Natural killer cell (primary cell): ENCODE data around the gene KRT7. TPM values are rescaled to one million over a fixed set of nuclear protein-coding genes. Genes with fewer than 3 reads are reported as not detected.

Source experiments
- ATAC-seq, 3 donors: fragments of 150-1000 bp in 2 of 3; fragments of 200-7000 bp in 1 of 3; cut with Tn5 transposase; 1 replicate in 1 of 3; 2 replicates in 2 of 3; pipeline ENCODE4 v1.10.0; 2021; ENCODE audit warnings: mild to moderate bottlenecking in 2 of 3, moderate library complexity in 2 of 3
- DNase-seq, 2 donors: peaks; one replicate each; pipeline versions ENCODE4 v3.0.0 to v3.0.0-alpha.2; 2013 to 2021; ENCODE audit warnings: mixed read lengths in 1 of 2
- H3K27ac ChIP-seq: one replicate; pipeline ENCODE4 v1.5.1; 2013; ENCODE audit warnings: mild to moderate bottlenecking, low read length
- H3K27me3 ChIP-seq: one replicate; pipeline ENCODE4 v1.6.1; 2013; ENCODE audit warnings: low read length; ENCODE audit not compliant: control insufficient read depth, insufficient read depth
- H3K36me3 ChIP-seq: one replicate; pipeline ENCODE4 v1.6.1; 2013; ENCODE audit warnings: low read length; ENCODE audit not compliant: control insufficient read depth, insufficient read depth
- H3K4me1 ChIP-seq: one replicate; pipeline ENCODE4 v1.6.1; 2013; ENCODE audit warnings: low read length; ENCODE audit not compliant: control insufficient read depth, insufficient read depth
- H3K4me3 ChIP-seq: one replicate; pipeline ENCODE4 v1.5.1; 2013; ENCODE audit warnings: low read length
- H3K9me3 ChIP-seq: one replicate; pipeline ENCODE4 v1.6.1; 2013; ENCODE audit warnings: low read length; ENCODE audit not compliant: control insufficient read depth, insufficient read depth
- H3K27ac Mint-ChIP-seq, 2 donors: one replicate each; pipeline ENCODE4 v1.8.0; 2022; ENCODE audit warnings: mild to moderate bottlenecking in 2 of 2, mixed read lengths in 2 of 2, moderate library complexity in 1 of 2
- H3K27me3 Mint-ChIP-seq, 2 donors: one replicate each; pipeline ENCODE4 v1.8.0; 2022; ENCODE audit warnings: low read depth in 2 of 2, mixed read lengths in 2 of 2
- H3K36me3 Mint-ChIP-seq: one replicate; pipeline ENCODE4 v1.8.0; 2022; ENCODE audit warnings: mixed read lengths
- H3K4me1 Mint-ChIP-seq, 2 donors: one replicate each; pipeline ENCODE4 v1.8.0; 2022; ENCODE audit warnings: mixed read lengths in 2 of 2
- H3K4me3 Mint-ChIP-seq: one replicate; pipeline ENCODE4 v1.8.0; 2022; ENCODE audit warnings: mild to moderate bottlenecking, moderate library complexity, mixed read lengths
- H3K9me3 Mint-ChIP-seq, 2 donors: one replicate each; pipeline ENCODE4 v1.8.0; 2022; ENCODE audit warnings: mixed read lengths in 2 of 2
- CTCF ChIP-seq: fragments of 200-600 bp; IDR thresholded peaks from one replicate; pipeline ENCODE4 v1.8.0; 2022; ENCODE audit warnings: antibody characterized with exemption
- WGBS: methylation state at CpG from one replicate; pipeline ENCODE4 v1.1.7; 2013; ENCODE audit warnings: missing lambda C conversion rate; ENCODE audit not compliant: insufficient coverage; 5-methylcytosine and 5-hydroxymethylcytosine counted together
- intact Hi-C: fragments of 100-400 bp; cut with micrococcal nuclease; formaldehyde crosslinking; loops from one replicate; pipeline ENCODE4 v1.14.2; 2022
- total RNA-seq, 4 donors: library from RNA; stranded (reverse); fragments of 120-200 nt in 1 of 4; gene quantifications; one replicate each; pipeline versions ENCODE4 v1.2.3 to v1.2.4, GENCODE V29; 2013 to 2022

KRT7 gene
- total RNA-seq, 3 donors from 2014 or later (not counting 1 experiment from before 2014, with no cell fraction given) = 0.54 TPM; not detected in 2

- H3K4me3 Mint-ChIP-seq = no peak overlapping the region
- peaks cover 35% of the 10 kb centered on the region for H3K4me1 ChIP-seq
- ATAC-seq = no peak
- no peaks in the 10 kb centered on the region for H3K36me3 Mint-ChIP-seq
- H3K9me3 ChIP-seq = no peaks in the 10 kb centered on the region
- intact Hi-C loops = no loop called here
- H3K4me1 Mint-ChIP-seq = peaks cover 0 to 6% of the 10 kb centered on the region in 2 donors
- H3K27ac Mint-ChIP-seq = no peak overlapping the region
- H3K27ac ChIP-seq = no peak overlapping the region
- no peaks in the 10 kb centered on the region for H3K9me3 Mint-ChIP-seq
- TF ChIP-seq CTCF = no peak
- no peak for DNase-seq
- 91% methylated on average over 15 of the region's 15 CpGs for WGBS
- H3K4me3 ChIP-seq = no peak overlapping the region
- no peaks in the 10 kb centered on the region for H3K27me3 ChIP-seq
- peaks cover 10 to 11% of the 10 kb centered on the region in 2 donors for H3K27me3 Mint-ChIP-seq
- no peaks in the 10 kb centered on the region for H3K36me3 ChIP-seq
Measured at GRCh38 chr12:52200781-52201450, 32.1 kb upstream of the KRT7 start.

GRCh38 chr12:52201451-52201839, 31.6 kb upstream of the KRT7 start:
- H3K4me1 Mint-ChIP-seq = peaks cover 0 to 6% of the 10 kb centered on the region in 2 donors
- 60% methylated on average over 2 of the region's 3 CpGs for WGBS

GRCh38 chr12:52202361-52203078, 30.5 kb upstream of the KRT7 start:
- WGBS = 68% methylated on average over 16 of the region's 18 CpGs
- ATAC-seq (peak in 1 of 3 donors; percentile 36), DNase-seq (no peak)
- H3K9me3 ChIP-seq = no peaks in the 10 kb centered on the region
- Mint-ChIP-seq H3K4me3 (no peak overlapping the region), H3K27ac (no peak overlapping the region), H3K4me1 (peaks cover 0 to 6% of the 10 kb centered on the region in 2 donors), H3K27me3 (peaks cover 11 to 16% of the 10 kb centered on the region in 2 donors), H3K9me3 (no peaks in the 10 kb centered on the region), H3K36me3 (no peaks in the 10 kb centered on the region)
- no peak for TF ChIP-seq CTCF
- H3K4me1 ChIP-seq = peaks cover 30% of the 10 kb centered on the region
- no peaks in the 10 kb centered on the region for H3K27me3 ChIP-seq
- no peaks in the 10 kb centered on the region for H3K36me3 ChIP-seq
- no peak overlapping the region for H3K27ac ChIP-seq
- intact Hi-C loops = no loop called here
- no peak overlapping the region for H3K4me3 ChIP-seq

More at GRCh38 chr12:52201451-52201839, 31.6 kb upstream of the KRT7 start:
- Histone ChIP-seq H3K36me3 (no peaks in the 10 kb centered on the region), H3K4me1 (peaks cover 35% of the 10 kb centered on the region), H3K4me3 (no peak overlapping the region), H3K9me3 (no peaks in the 10 kb centered on the region), H3K27ac (no peak overlapping the region), H3K27me3 (no peaks in the 10 kb centered on the region)
- no peaks in the 10 kb centered on the region for H3K9me3 Mint-ChIP-seq
- ATAC-seq (no peak), DNase-seq (no peak)
- no peaks in the 10 kb centered on the region for H3K36me3 Mint-ChIP-seq
- no peak overlapping the region for H3K27ac Mint-ChIP-seq
- H3K4me3 Mint-ChIP-seq = no peak overlapping the region
- peaks cover 11 to 12% of the 10 kb centered on the region in 2 donors for H3K27me3 Mint-ChIP-seq
- intact Hi-C loops = no loop called here
- no peak for TF ChIP-seq CTCF
